ENCODE data around the gene JAK3. TPM values are rescaled to one million over a fixed set of nuclear protein-coding genes. Genes with fewer than 3 reads are reported as not detected.

Gene JAK3
- total and polyA plus RNA-seq, 2 of the 8 experiments (the other 6 are each of a cell fraction or from before 2014, with no cell fraction given): 4.0 to 4.7 TPM

GRCh38 chr19:17873786-17874757, 26.3 kb upstream of the JAK3 start:
- Histone ChIP-seq H2AFZ (ENCODE audit: low read length) (peak overlapping the region; percentile 99), H3K14ac (ENCODE audit: insufficient read length) (no peak overlapping the region), H4K91ac (replicated peaks; ENCODE audit: insufficient read length, low read length) (peak overlapping the region; percentile 91), H3K56ac (replicated peaks; ENCODE audit: insufficient read length, low read depth, low read length) (no peak overlapping the region), H3K36me3 (ENCODE audit: control insufficient read depth in 2 of 4, insufficient read depth in 4 of 4, low read length in 3 of 4) (no peaks in the 10 kb centered on the region), H3K4me1 (replicated peaks in 1 of 4; ENCODE audit: control insufficient read depth in 3 of 4, insufficient read depth in 4 of 4, low read length in 3 of 4) (peaks cover 0 to 6% (median under 1%) of the 10 kb centered on the region in 4 experiments; a peak in 3 of 7 replicates), H4K8ac (ENCODE audit: extremely low read depth, insufficient read depth, low read length) (peak overlapping the region; percentile 57; the same call in 1 of the 2 replicates), H3K27ac (ENCODE audit: low read depth, low read length) (no peak overlapping the region), H3K4ac (replicated peaks; ENCODE audit: insufficient read length, low read depth, low read length) (peak overlapping the region; percentile 78), H2BK12ac (ENCODE audit: low read depth, low read length) (peak overlapping the region; percentile 60; the same call in 1 of the 2 replicates), H3K79me2 (ENCODE audit: control insufficient read depth in 1 of 2, insufficient read depth in 2 of 2, low read length in 2 of 2) (no peaks in the 10 kb centered on the region), H3K9ac (replicated peaks in 1 of 4; ENCODE audit: extremely low read depth in 1 of 4, low read depth in 3 of 4, low read length in 3 of 4) (peak overlapping the region in 1 of 4 experiments; percentile 28; a peak in 2 of 7 replicates), H2BK120ac (replicated peaks; ENCODE audit: low read depth, low read length) (no peak overlapping the region), H2BK15ac (ENCODE audit: low read length) (no peak overlapping the region), H3K4me2 (ENCODE audit: insufficient read depth in 1 of 2, low read depth in 2 of 2, low read length in 2 of 2) (peak overlapping the region; percentile 89 to 93), H2AK5ac (ENCODE audit: low read depth, low read length) (no peak overlapping the region), H3K4me3 (ENCODE audit: extremely low read depth in 1 of 4, insufficient read depth in 2 of 4, low read depth in 3 of 4, low read length in 4 of 4) (peak overlapping the region; percentile 64 to 78 (median 72)), H4K20me1 (replicated peaks in 1 of 2; ENCODE audit: control insufficient read depth in 1 of 2, insufficient read depth in 2 of 2, low read length in 2 of 2) (peaks cover 0 to 1% of the 10 kb centered on the region in 2 experiments), H3K9me3 (ENCODE audit: insufficient read depth in 2 of 2, low read depth in 1 of 2, low read length in 1 of 2) (no peaks in the 10 kb centered on the region; a peak in 1 of 4 replicates), H3K18ac (ENCODE audit: extremely low read depth, low read length) (peak overlapping the region; percentile 97), H3K23me2 (ENCODE audit: low read depth, low read length) (peaks cover 10% of the 10 kb centered on the region; the same call in 1 of the 2 replicates), H2BK5ac (ENCODE audit: low read depth, low read length) (peak overlapping the region; percentile 32; the same call in 1 of the 2 replicates), H3K79me1 (ENCODE audit: low read depth, low read length) (no peaks in the 10 kb centered on the region), H4K5ac (ENCODE audit: insufficient read length, low read depth, low read length) (peak overlapping the region; percentile 55), H2BK20ac (ENCODE audit: low read length) (no peak overlapping the region), H3K23ac (ENCODE audit: insufficient read length) (no peak overlapping the region), H3K27me3 (replicated peaks in 1 of 4; ENCODE audit: control insufficient read depth in 3 of 4, extremely low read depth in 1 of 4, insufficient read depth in 3 of 4, low read length in 3 of 4) (peaks cover 0 to 9% (median 5%) of the 10 kb centered on the region in 4 experiments; a peak in 5 of 7 replicates)
- DNase-seq (ENCODE audit: low read depth in 1 of 2, low spot score in 2 of 2): peak in 1 of 2 experiments; percentile 91
- FAIRE-seq: no peak
- ChIA-PET CTCF (ENCODE audit: partially characterized antibody) (interaction anchor here (0.6 to 5.4 kb wide), 4 partner anchors 57 to 231 kb away, joined by 3 to 105 read pairs (median 4); partner anchors contain the start of gene CCDC124), POLR2A (ENCODE audit: partially characterized antibody) (interaction anchor here (1.1 to 20.2 kb wide), 4 partner anchors 10 to 59 kb away, joined by 3 to 392 read pairs (median 13); partner anchors contain the start of genes CCDC124 and RPL18A)
- WGBS, 2 experiments (ENCODE audit: extremely low coverage in 1 of 2, insufficient coverage in 1 of 2, insufficient read length in 1 of 2, insufficient replicate concordance in 2 of 2, low coverage in 1 of 2, low lambda C conversion rate in 2 of 2, missing lambda C conversion rate in 1 of 2): 16% methylated on average over 45 of the region's 63 CpGs; no CpG with 5 or more reads in 1 of the 2 experiments
- TF ChIP-seq MAX (IDR thresholded peaks at IDR 0.05) (peak; percentile 70), CHD1 (IDR thresholded peaks at IDR 0.05; ENCODE audit: low read depth, low read length) (no peak), KDM1A (IDR thresholded peaks at IDR 0.05; ENCODE audit: borderline replicate concordance, low read length) (no peak), TBP (IDR thresholded peaks at IDR 0.05; ENCODE audit: low read depth, low read length) (no peak), KDM4A (IDR thresholded peaks at IDR 0.05; ENCODE audit: low read depth, low read length, severe bottlenecking) (peak; percentile 90), POLR2A (IDR thresholded peaks at IDR 0.05; ENCODE audit: control extremely low read depth in 1 of 2, low read depth in 2 of 2, low read length in 2 of 2) (no peak), TAF1 (IDR thresholded peaks at IDR 0.05; ENCODE audit: low read depth, low read length) (0 out of 2 replicates have a peak, but pooled peaks have one; percentile 17), CTBP2 (IDR thresholded peaks at IDR 0.05; ENCODE audit: borderline replicate concordance, insufficient read depth, insufficient read length, low read length) (no peak)

Data from H1 (cell line).